HepG2 (cell line): Measurements from ENCODE around the gene SLC6A9. TPM values are rescaled to one million over a fixed set of nuclear protein-coding genes. Genes with fewer than 3 reads are reported as not detected.

ENCODE experiments used
- ATF7-NPFF ChIP-seq: sonication (generic); formaldehyde crosslinking; IDR thresholded peaks from 2 replicates; pipeline ENCODE4 v1.8.1; 2023; ENCODE audit warnings: mild to moderate bottlenecking, low read depth, missing genetic modification reagents, moderate library complexity
- BRF2 ChIP-seq: sonication (generic); formaldehyde crosslinking; IDR thresholded peaks from 2 replicates; pipeline ENCODE4 v1.8.1; 2022; ENCODE audit warnings: mild to moderate bottlenecking, missing genetic modification reagents
- CREB1 ChIP-seq, 2 experiments: fragments of 450-650 bp in 1 of 2; IDR thresholded peaks; 2 replicates each; pipeline ENCODE4 v1.6.1; 2016 to 2017; ENCODE audit warnings: control low read depth in 1 of 2, mild to moderate bottlenecking in 1 of 2, missing compliant biosample characterization in 1 of 2, missing genetic modification characterization in 1 of 2
- ETV5 ChIP-seq: IDR thresholded peaks from 2 replicates; pipeline ENCODE4 v1.6.1; 2018; ENCODE audit warnings: missing biosample characterization, missing genetic modification reagents, inconsistent platforms, borderline replicate concordance
- IRF9 ChIP-seq: sonication (generic); formaldehyde crosslinking; IDR thresholded peaks from 2 replicates; pipeline ENCODE4 v1.8.0; 2022; ENCODE audit warnings: missing genetic modification reagents, mild to moderate bottlenecking, borderline replicate concordance
- RARG ChIP-seq: sonication (generic); formaldehyde crosslinking; IDR thresholded peaks from 2 replicates; pipeline ENCODE4 v1.4.0; 2020; ENCODE audit warnings: low read depth, mild to moderate bottlenecking, missing genetic modification reagents
- SALL1 ChIP-seq: sonication (generic); formaldehyde crosslinking; IDR thresholded peaks from 2 replicates; pipeline ENCODE4 v1.8.0; 2022; ENCODE audit warnings: mild to moderate bottlenecking, missing genetic modification reagents
- SP2 ChIP-seq: sonication (generic); formaldehyde crosslinking; IDR thresholded peaks from 2 replicates; pipeline ENCODE4 v1.5.1; 2020; ENCODE audit warnings: mild to moderate bottlenecking, missing genetic modification reagents
- STAT6 ChIP-seq: sonication (generic); formaldehyde crosslinking; IDR thresholded peaks from 2 replicates; pipeline ENCODE4 v1.4.0; 2020; ENCODE audit warnings: missing genetic modification reagents, mild to moderate bottlenecking, borderline replicate concordance
- TFE3 ChIP-seq: IDR thresholded peaks from 2 replicates; pipeline ENCODE4 v1.6.1; 2016
- ZKSCAN5 ChIP-seq: sonication (generic); formaldehyde crosslinking; IDR thresholded peaks from 2 replicates; pipeline ENCODE4 v1.5.1; 2020; ENCODE audit warnings: mild to moderate bottlenecking, missing genetic modification reagents
- ZNF205 ChIP-seq: IDR thresholded peaks from 2 replicates; pipeline ENCODE4 v1.6.1; 2018; ENCODE audit warnings: missing biosample characterization, missing genetic modification reagents
- ZNF281 ChIP-seq: sonication (generic); formaldehyde crosslinking; IDR thresholded peaks from 2 replicates; pipeline ENCODE4 v1.4.0; 2020; ENCODE audit warnings: missing genetic modification reagents, borderline replicate concordance
- ZNF580 ChIP-seq: IDR thresholded peaks from 2 replicates; pipeline ENCODE4 v1.6.1; 2016; ENCODE audit warnings: low read depth, borderline replicate concordance
- ZNF780A ChIP-seq: sonication (generic); formaldehyde crosslinking; IDR thresholded peaks from 2 replicates; pipeline ENCODE4 v1.8.0; 2022; ENCODE audit warnings: mild to moderate bottlenecking, missing genetic modification reagents, moderate library complexity
- ZSCAN9 ChIP-seq: IDR thresholded peaks from 2 replicates; pipeline ENCODE4 v1.6.1; 2016; ENCODE audit warnings: borderline replicate concordance
- polyA plus RNA-seq, 8 experiments: library from polyadenylated mRNA; depleted of rRNA in 3 of 8; stranded (reverse) in 7 of 8; unstranded in 1 of 8; fragments of >200 nt; fragmentation: Illumina TruSeq in 4 of 8; extraction: Trizol in 4 of 8; gene quantifications; 2 replicates each; pipeline versions ENCODE4 v1.2.1 to v1.2.3, GENCODE V29; 2011 to 2016; ENCODE audit warnings: low read depth in 4 of 8, missing spikeins in 1 of 8, mixed read lengths in 1 of 8; ENCODE audit not compliant: insufficient read depth in 1 of 8
- total RNA-seq, 5 experiments: library from RNA; depleted of rRNA; stranded (reverse); fragments of >200 nt; fragmentation: Illumina TruSeq; extraction: Trizol; gene quantifications; 2 replicates each; pipeline ENCODE4 v1.2.3, GENCODE V29; 2016; ENCODE audit warnings: low read depth in 1 of 5

The SLC6A9 gene
- total and polyA plus RNA-seq, 2 of the 13 experiments (the other 11 are each of a cell fraction or from before 2014, with no cell fraction given), result 8.5 to 9.9 TPM

GRCh38 chr1:43991476-43992231 is 39.6 kb downstream of the SLC6A9 start, which contains the start of gene CCDC24 (continued):
- TF ChIP-seq ZNF281 (CRISPR knock-in tag) (0 out of 2 replicates have a peak, but pooled peaks have one; percentile 17), ATF7-NPFF (CRISPR knock-in tag) (peak; percentile 42; the same call in 1 of the 2 replicates), CREB1 (IDR thresholded peaks at IDR 0.05) (0 out of 2 replicates have a peak, but pooled peaks have one; percentile 3), CREB1 (CRISPR knock-in tag; IDR thresholded peaks at IDR 0.05) (peak; percentile 46; the same call in 1 of the 2 replicates), STAT6 (CRISPR knock-in tag) (no peak), SALL1 (CRISPR knock-in tag) (peak; percentile 78; the same call in 1 of the 2 replicates), SP2 (CRISPR knock-in tag) (0 out of 2 replicates have a peak, but pooled peaks have one; percentile 42), ZNF205 (peak; percentile 90), ETV5 (CRISPR knock-in tag) (peak; percentile 30; the same call in 1 of the 2 replicates), ZKSCAN5 (CRISPR knock-in tag) (no peak), ZNF780A (CRISPR knock-in tag) (0 out of 2 replicates have a peak, but pooled peaks have one; percentile 27), ZSCAN9 (no peak), TFE3 (0 out of 2 replicates have a peak, but pooled peaks have one; percentile 12), RARG (CRISPR knock-in tag) (0 out of 2 replicates have a peak, but pooled peaks have one; percentile 71), BRF2 (CRISPR knock-in tag) (no peak), ZNF580 (CRISPR knock-in tag) (0 out of 2 replicates have a peak, but pooled peaks have one; percentile 38), IRF9 (CRISPR knock-in tag) (peak; percentile 49; the same call in 1 of the 2 replicates)
